Measurements from ENCODE around the gene ANKAR.
"Not testable (repeated sequence)": the region's sequence is repeated elsewhere in the genome, so short reads cannot be mapped to it uniquely, and the experiment has no call there.

The ANKAR gene

DNA sequence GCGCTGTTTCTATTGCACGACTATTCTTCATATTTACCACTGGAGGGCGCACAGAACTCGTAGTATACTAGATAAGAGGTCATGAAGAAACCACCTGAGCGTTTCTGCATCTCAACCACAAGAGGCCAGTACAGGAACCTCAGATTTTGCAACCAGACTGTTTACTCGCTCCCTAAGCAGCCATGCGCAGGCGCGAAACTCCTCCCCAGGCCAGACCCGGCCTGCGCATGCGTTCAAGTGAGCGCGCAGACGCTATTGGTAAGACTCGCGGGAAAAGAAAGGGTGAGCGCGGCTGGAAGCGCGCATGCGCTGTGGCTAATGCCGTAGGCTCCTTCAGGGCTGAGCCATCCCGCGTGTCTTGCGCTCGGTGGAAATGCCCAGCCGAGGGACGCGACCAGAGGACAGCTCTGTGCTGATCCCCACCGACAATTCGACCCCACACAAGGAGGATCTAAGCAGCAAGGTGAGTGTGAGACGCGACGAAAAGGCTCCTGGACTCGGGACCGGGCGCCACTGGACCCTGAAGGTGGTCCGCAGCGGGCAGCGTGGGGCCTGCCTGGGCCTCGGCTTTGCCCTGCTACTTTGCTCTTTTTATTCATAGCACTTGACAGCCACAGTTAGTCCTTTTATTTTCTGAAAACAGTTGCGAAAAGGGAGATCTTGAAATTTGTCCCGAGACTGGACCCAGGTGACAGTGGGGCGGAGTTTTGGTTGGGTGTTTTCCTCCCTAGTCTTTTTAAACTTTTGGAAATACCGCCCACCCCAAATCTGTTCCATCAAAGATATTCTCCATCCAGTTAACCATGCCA, 13.1 kb upstream of the ANKAR start, which contains the start of gene ASNSD1:
Gene ASNSD1 (plus strand): TSS at position 312 of the 809 bp plus-strand sequence. CDS start 4,674 bp downstream, outside the sequence.
- DNase-seq, result peak; percentile 99

DNA sequence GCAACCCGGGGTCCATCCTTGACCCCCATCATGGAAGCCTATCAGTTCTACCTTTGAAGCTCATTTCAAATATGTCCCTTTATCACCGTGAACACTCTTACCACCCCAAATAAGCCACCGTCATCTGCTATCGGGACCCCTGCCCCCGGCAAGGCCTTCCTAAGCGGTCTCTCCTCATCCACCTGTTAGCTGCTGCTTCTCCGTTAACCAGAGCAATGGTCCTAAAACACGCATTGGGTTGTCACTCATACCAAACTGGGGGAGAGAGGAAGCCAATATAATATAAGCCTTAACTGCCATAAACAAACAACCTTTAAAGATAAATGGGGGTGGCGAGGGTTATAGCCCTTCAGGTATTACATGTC, 12.5 kb upstream of the ANKAR start:
- peak in 1 of 2 experiments; percentile 8 for DNase-seq

DNA sequence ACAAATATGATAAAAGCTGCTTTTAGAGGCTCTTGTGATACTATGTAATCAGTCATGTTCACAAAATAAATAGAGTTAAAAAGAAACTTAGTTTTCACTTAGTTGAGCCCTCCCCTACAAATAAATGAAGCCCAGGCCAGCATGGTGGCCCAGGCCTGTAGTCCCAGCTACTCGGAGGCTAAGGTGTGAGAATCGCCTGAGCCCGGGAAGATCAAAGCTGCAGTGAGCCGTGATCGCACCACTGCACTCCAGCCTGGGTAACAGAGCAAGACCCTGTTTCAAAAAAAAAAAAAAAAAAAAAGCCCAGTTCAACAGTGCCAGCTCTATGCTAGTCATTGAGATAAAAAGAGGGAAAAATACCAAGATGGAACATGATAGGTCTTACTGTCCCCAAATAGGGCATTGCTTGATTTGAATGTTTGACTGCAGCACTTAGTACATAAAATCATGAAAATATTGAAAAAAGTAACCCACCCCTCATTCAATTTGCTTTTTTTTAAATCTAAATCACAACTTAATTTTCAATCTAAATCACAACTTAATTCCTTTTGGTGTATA, 11.7 kb upstream of the ANKAR start:
- peak in 1 of 2 experiments; percentile 35 for DNase-seq

DNA sequence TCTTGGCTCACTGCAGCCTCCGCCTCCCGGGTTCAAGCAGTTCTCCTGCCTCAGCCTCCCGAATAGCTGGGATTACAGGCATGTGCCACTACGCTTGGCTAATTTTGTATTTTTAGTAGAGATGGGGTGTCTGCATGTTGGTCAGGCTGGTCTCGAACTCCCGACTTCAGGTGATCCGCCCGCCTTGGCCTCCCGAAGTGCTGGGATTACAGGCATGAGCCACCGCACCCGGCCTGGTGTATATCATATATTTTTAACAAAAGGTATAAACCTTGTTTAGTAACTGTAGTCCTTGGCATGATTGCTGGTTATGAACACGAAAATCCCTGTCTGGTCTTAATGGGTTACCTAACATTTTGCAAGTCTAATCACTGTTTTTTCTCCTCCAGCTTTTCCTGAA, 11.2 kb upstream of the ANKAR start:
- not testable (repeated sequence) for DNase-seq

DNA sequence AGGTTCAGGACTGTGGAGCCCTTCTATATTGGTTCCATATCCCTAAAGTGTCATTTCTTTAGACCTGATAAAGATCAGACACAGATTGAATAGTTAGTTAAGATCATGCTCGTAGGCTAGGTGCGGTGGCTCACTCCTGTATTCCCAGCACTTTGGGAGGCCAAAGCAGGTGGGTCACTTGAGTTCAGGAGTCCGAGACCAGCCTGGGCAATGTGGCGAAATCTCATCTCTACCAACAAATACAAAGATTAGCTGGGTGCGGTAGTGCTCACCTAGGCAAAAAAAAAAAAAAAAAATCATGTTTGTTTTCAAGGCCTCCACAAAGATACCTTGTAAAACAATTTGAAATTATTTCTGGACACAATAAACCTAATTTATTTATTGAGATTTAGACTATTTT, 4.6 kb upstream of the ANKAR start:
- DNase-seq, result no peak

DNA sequence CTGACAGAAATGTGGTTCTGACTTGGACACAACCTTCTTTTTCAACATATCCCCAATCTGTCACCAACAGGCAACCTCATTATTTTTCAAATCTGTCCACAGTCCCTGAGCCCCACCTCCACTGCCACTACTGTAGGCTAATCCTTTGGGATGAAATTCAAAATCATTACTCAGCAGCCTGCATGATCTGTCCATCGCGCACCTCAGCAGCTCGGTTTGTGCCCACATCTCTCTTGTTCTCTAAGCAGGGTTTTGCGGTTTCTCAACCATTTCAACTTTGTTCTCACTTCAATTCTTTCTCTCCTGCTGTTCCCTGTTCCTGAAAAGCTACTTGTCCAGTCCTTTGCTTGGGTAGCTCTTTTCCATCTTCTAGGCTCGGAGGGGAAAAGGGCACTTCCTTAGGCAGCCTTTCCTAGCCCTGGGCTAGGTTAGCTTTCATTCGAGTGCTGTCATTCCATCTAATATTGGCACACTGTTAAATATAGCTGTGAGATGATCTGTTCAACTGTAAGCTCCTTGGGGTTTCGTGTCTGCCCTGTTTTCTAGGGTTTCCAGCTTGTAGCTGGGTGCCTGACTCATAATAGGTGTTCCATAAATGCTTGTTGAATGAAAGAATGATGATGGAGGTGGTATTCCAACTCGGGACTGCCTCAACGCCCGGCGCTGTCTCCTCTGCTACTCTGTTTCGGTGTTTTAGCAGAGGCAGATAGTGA, 653 bp upstream of the ANKAR start:
- DNase-seq, result no peak

DNA sequence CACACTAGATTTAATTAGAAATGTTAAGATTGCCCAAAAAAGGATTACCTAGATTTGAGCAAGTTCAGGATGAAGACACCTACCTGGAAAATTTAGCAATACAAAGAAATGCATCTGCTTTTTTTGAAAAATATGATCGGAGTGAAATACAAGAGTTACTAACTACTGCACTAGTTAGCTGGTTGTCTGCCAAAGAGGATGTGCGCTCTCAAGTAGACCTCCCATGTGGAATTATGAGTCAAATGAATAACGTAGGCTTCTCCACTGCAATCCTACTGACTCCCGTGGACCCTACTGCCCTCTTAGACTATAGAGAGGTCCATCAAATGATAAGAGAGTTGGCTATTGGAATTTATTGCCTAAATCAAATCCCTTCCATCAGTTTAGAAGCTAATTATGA, 2.0 kb downstream of the ANKAR start:
- DNase-seq, result no peak

DNA sequence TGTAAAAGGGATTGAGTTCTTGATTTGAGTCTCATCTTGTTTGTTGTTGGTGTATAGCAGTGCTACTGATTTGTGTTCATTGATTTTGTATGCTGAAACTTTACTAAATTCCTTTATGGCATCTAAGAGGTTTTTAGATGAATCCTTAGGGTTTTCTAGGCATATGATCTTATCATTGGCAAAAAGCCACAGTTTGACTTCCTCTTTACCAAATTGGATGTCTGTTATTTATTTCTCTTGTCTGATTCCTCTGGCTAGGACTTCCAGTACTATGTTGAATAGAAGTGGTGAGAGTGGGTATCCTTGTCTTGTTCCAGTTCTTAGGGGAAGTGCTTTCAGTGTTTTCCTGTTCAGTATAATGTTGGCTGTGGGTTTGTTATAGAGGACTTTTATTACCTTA, 4.8 kb downstream of the ANKAR start:
- no peak for DNase-seq

DNA sequence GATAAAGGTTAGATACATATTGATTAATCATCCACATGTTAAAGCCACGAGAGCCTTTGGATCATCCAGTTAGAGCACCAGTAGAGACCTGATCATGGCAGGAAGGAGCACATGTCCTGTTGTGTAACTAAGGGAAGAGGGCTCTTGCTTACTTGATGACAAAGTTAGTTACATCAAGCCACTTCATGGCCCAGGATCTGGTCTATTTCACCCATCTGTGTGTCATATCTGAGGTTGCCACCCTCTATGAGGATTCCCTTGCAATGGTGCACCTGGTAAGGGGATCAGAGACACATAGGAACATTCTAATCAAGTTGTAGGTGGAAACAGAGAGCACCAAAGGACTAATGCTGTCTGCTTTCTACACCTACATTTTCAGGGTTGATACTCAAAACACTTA, 6.7 kb downstream of the ANKAR start:
- DNase-seq, result no peak

DNA sequence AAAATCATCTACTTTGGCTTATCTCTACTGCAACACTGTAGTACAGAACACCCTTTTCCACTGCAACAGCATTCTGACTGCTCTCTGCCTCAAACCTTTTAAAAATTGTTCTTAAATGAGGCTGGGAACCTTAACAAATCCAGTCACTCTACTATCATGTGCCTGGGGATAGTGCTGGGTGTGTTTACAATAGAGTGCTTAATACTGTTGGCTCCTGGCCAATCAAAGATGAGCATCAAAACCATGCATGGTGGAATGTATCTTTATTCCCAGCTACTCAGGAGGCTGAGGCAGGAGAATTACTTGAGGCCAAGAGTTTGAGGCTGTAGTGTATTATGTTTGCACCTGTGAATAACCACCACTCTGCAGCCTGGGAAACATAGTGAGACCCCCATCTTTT, 7.4 kb downstream of the ANKAR start:
- DNase-seq, result no peak

DNA sequence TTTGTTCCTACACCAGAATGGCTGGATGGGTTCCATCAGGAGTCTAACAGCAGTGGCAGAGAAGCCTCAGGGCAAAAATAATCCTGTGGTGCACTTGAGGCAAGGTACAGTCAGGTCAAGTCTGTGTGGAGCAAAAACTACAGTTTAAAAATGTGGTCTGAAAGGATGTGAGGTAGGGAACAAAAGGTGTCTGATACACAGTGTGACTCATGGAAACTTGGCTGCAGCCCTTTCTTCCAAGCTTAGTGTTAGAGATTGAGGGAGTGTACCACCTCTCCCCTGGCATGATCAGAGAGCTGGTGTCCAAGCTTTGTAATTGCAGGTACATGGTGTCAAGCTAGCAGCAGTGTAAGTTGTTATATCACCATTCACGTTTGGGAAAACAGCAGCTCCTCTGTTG, 8.9 kb downstream of the ANKAR start:
- DNase-seq, result no peak

DNA sequence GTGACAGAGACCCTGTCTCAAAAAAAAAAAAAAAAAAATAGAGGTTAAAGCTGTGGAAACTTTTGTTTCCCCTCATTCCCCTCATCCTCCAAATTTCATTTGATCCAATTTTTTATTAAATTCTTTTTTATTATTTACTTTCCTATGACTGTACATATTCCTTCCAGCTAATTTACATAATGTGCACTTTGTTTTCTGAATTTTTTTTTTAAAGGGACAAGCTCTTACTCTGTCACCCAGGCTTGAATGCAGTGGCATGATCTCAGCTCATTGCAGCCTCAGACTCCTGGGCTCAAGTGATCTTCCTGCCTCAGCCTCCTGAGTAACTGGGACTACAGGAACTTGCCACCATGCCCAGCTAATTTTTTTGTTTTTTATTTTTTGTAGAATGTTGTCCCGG, 10.3 kb downstream of the ANKAR start:
- DNase-seq, result no peak

DNA sequence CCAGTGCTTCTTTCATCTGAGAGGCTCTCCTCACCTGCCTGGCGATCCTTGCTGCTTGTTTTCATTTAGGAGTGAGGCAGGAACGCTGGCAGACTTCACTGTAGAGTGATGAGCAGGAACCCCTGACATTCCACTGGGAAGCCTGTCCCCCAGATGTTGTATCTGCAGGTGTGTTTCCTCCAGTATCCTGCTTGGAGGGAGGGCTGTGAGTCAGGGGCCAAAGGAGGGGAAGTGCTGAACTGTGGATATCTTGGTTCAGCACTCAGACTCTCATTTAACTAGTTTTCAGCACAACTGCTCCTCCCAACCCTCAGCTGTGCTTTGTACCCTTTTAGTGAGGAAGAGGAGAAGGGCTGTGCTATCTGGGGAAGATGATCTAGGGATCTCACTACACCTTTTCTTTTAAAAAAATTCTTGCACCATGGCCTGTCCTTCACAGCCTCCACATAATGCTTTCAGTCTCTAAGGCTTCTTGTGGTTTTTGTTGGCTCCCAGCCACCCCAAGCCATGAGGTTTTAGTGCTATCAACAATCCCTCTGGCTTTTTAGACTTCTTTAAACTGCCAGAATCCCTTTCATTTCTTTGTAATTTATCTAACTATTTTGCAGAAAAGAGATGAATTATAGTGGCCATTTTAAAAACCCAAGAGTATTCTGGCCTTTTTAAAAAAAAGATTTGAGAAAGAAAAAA, 11.2 kb downstream of the ANKAR start:
- no peak for DNase-seq

DNA sequence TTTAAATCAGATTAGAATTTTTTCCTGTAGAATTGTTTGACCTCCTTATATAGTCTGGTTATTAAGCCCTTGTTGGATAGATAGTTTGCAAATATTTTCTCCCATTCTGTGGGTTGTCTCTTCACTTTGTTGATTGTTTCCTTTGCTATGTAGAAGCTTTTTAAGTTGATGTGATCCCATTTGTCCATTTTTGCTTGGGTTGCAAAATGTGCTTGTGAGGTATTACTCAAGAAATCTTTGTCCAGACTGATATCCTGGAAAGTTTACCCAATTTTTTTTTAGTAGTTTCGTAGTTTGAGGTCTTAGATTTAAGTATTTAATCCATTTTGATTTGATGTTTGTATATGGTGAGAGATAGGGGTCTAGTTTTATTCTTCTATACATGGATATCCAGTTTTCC, 13.3 kb downstream of the ANKAR start:
- DNase-seq, result not testable (repeated sequence)

DNA sequence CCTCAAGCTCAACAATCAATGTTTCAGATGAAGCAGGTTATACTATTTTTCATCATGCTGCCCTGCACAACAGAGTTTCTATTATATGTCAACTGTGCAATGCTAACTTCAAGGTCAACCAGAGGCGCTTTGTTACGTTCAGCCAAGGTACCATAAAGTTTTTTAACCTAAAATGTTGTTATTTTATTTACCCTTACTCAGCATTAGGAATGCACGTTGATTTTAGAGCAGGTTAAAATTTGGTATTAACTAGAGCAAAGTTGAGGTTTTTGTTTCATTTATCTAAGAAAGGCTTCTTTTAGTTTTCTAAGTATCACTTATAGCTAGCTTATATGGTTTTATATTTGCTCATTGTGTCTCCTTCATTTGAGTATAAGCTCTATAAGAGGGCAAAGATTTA, 21.8 kb downstream of the ANKAR start:
- no peak for DNase-seq

DNA sequence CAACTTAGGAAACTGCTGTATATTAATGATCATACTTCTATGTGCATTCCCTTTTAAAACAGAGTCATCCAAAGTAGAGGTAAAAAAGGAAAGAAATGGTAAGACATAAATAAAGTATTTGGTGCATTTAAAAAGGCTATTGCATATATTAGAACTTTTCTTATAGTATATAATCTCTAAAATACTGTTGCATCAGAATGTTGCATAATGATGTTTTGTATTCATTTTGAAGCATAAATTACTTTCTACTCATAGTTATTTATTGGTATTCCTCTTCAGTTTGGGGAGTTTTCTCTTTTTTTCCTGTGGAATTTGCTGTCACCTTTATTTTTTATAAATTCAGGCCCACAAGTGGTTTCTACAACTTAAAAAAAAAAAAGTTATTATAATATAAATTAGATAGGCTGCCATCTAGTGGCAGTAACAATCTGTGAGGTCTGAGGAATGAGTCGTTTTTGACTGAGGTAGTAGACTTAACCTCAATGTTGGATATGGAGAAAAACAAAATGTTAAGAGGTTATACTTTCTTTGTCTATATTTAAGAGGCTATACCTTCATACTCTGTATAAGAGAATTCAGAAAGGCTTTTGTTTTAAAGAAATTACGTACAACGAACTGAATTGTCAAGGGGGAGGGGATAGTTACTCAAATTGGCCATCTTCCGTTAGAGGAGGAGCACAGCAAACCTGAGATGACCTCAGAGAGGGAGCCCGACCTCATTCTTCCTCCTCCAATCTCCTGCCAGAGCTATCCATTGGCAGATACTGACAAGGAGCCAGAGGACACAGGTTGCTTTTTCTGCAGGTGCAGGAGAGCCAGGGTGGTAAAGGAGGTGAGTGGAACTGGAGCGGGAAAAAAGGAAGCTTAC, 23.8 kb downstream of the ANKAR start:
- DNase-seq, result peak in 1 of 2 experiments; percentile 55

DNA sequence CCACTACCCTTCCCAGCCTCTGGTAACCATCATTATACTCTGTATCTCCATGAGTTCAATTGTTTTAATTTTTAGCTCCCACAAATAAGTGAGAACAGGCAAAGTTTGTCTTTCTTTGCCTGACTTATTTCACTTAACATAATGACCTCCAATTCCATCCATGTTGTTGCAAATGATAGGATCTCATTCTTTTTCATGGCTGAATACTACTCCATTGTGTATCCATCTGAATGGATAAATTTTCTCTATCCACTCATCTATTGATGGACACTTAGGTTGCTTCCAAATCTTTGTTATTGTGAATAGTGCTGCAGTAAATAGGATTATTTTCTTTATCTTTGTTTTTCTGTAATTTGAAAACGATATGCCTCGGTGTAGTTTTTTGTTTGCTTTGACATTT, 26.2 kb downstream of the ANKAR start:
- no peak for DNase-seq

DNA sequence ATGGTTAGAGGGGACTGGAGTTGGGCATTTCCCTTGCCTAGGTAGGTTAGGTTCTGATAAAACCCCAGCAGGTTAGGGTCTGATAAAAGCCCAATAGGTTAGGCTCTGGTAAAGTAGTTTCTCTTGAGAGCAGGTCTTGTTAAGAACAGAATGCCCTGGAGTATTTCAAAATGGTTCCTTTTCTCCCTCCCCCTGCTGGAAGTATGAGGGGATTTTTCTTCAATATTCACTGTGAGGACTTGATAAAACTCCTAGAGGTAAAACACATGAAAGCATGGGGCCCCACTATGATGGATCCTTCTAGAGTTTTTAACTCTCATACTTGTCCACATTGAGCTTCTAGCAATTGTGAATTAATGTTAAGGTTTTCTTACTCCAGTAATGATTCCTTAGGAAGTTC, 27.6 kb downstream of the ANKAR start:
- no peak for DNase-seq

DNA sequence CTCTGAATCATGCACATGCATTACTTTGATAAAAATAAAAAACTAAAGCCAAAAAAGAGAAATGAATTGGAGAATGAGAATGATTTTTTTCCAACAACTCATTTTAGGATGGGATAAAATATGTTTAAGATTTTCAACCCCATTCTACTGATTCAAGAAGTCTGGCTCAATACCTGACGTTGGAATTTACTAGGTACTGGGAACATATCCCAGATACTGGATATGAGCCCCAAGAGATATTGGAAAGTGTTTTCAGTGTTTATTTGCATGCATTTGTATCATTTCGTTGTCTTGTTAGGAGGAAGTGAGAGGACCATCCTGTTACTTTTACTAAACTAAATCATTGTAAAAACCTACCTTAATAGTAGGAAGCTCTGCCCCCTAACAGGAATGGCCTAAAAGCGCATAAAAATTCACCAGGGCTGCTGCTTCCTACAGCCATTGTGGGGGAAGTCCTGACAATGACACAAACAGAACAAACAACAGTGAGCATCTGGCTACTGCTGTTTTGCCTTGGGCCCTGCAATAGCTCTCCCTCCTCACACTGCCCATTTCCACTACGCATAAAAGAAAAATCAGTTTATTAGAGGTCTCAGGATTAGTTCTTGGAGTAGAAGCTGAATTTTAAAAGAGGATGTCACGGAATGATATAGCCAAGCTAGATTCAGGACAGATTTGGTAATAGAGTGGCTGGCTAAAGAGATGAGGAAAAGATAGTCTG, 35.2 kb downstream of the ANKAR start:
- DNase-seq, result peak; percentile 18 to 63

DNA sequence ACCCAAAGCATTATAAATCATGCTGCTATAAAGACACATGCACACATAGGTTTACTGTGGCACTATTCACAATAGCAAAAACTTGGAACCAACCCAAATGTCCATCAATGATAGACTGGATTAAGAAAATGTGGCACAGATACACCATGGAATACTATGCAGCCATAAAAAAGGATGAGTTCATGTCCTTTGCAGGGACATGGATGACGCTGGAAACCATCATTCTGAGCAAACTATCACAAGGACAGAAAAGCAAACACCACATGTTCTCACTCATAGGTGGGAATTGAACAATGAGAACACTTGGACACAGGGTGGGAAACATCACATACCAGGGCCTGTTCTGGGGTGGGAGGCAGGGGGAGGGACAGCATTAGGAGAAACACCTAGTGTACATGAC, 43.1 kb downstream of the ANKAR start:
- DNase-seq, result not testable (repeated sequence)

DNA sequence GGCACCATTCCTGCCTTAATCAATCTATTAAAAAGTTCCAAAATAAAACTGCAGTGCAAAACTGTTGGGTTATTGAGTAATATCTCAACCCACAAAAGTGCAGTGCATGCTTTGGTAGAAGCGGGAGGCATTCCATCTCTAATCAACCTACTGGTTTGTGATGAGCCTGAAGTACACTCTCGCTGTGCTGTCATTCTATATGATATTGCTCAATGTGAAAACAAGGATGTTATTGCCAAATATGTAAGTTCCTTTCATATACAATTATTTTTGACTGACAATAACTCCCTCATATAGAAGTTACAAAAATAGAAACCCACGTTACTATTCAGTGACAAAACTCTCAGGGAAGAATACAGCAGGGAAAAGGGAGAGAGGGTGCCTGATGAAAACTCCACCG, 45.1 kb downstream of the ANKAR start:
- DNase-seq, result no peak

DNA sequence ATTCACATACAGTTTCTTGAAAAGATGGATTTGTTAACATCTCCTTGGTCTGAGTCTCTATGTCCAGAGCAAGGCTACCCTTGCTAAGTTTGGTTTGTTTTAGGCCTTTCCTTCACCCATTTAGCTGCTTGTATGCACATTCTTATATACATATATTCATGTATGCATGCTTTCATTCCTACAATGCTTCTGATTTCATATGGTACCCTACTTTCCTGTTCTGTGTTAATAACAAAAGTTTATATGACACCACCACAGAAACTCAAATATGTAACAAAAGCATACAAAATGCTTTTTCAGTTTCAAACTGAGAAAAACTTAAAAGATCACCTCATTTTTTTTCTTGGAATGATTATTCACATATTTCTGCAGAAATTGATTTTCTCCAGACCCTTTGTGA, 48.7 kb downstream of the ANKAR start:
- DNase-seq, result no peak
